HepG2 (cell line): ENCODE results near the gene ABHD2. TPM values are rescaled to one million over a fixed set of nuclear protein-coding genes. Genes with fewer than 3 reads are reported as not detected.

ENCODE experiments used
- MAFG ChIP-seq: sonication (generic); formaldehyde crosslinking; IDR thresholded peaks from 2 replicates; pipeline ENCODE4 v1.5.1; 2020; ENCODE audit warnings: mild to moderate bottlenecking, missing genetic modification reagents
- NR2F2 ChIP-seq: IDR thresholded peaks from 2 replicates; pipeline ENCODE4 v1.6.1; 2012; ENCODE audit warnings: low read depth, inconsistent platforms, borderline replicate concordance
- SALL1 ChIP-seq: sonication (generic); formaldehyde crosslinking; IDR thresholded peaks from 2 replicates; pipeline ENCODE4 v1.8.0; 2022; ENCODE audit warnings: mild to moderate bottlenecking, missing genetic modification reagents
- SP2 ChIP-seq: sonication (generic); formaldehyde crosslinking; IDR thresholded peaks from 2 replicates; pipeline ENCODE4 v1.5.1; 2020; ENCODE audit warnings: mild to moderate bottlenecking, missing genetic modification reagents
- ZBTB21 ChIP-seq: sonication (generic); formaldehyde crosslinking; IDR thresholded peaks from 2 replicates; pipeline ENCODE4 v1.4.0; 2020; ENCODE audit warnings: missing genetic modification reagents
- ZNF496 ChIP-seq: sonication (generic); formaldehyde crosslinking; IDR thresholded peaks from 2 replicates; pipeline ENCODE4 v1.8.1; 2023; ENCODE audit warnings: mild to moderate bottlenecking, moderate library complexity, missing genetic modification reagents; ENCODE audit not compliant: insufficient replicate concordance
- ZNF510 ChIP-seq: sonication (generic); formaldehyde crosslinking; IDR thresholded peaks from 2 replicates; pipeline ENCODE4 v1.4.0; 2020; ENCODE audit warnings: low read depth, mild to moderate bottlenecking, missing genetic modification reagents
- ZNF747 ChIP-seq: sonication (generic); formaldehyde crosslinking; IDR thresholded peaks from 2 replicates; pipeline ENCODE4 v1.8.1; 2023; ENCODE audit warnings: missing genetic modification reagents, mild to moderate bottlenecking, borderline replicate concordance
- polyA plus RNA-seq, 8 experiments: library from polyadenylated mRNA; depleted of rRNA in 3 of 8; stranded (reverse) in 7 of 8; unstranded in 1 of 8; fragments of >200 nt; fragmentation: Illumina TruSeq in 4 of 8; extraction: Trizol in 4 of 8; gene quantifications; 2 replicates each; pipeline versions ENCODE4 v1.2.1 to v1.2.3, GENCODE V29; 2011 to 2016; ENCODE audit warnings: low read depth in 4 of 8, missing spikeins in 1 of 8, mixed read lengths in 1 of 8; ENCODE audit not compliant: insufficient read depth in 1 of 8
- total RNA-seq, 5 experiments: library from RNA; depleted of rRNA; stranded (reverse); fragments of >200 nt; fragmentation: Illumina TruSeq; extraction: Trizol; gene quantifications; 2 replicates each; pipeline ENCODE4 v1.2.3, GENCODE V29; 2016; ENCODE audit warnings: low read depth in 1 of 5
- TF ChIP-seq, protein P1 (sequence below): sonication (generic); formaldehyde crosslinking; IDR thresholded peaks from 2 replicates; pipeline ENCODE4 v1.4.0; 2020; ENCODE audit warnings: missing genetic modification reagents
- TF ChIP-seq, protein P2 (sequence below): sonication (generic); formaldehyde crosslinking; IDR thresholded peaks from 2 replicates; pipeline ENCODE4 v1.4.0; 2020; ENCODE audit warnings: missing genetic modification reagents
- TF ChIP-seq, protein P3 (sequence below): IDR thresholded peaks from 2 replicates; pipeline ENCODE4 v1.6.1; 2016; ENCODE audit warnings: mild to moderate bottlenecking
- TF ChIP-seq, protein P4 (sequence below): IDR thresholded peaks from 2 replicates; pipeline ENCODE4 v1.6.1; 2016; ENCODE audit warnings: missing biosample characterization, missing genetic modification reagents, low read depth
- TF ChIP-seq, protein P5 (sequence below): sonication (generic); formaldehyde crosslinking; IDR thresholded peaks from 2 replicates; pipeline ENCODE4 v1.4.0; 2020; ENCODE audit warnings: missing genetic modification reagents, mild to moderate bottlenecking, borderline replicate concordance

The ABHD2 gene
- total and polyA plus RNA-seq, 2 of the 13 experiments (the other 11 are each of a cell fraction or from before 2014, with no cell fraction given): 14.8 to 22.4 TPM

DNA sequence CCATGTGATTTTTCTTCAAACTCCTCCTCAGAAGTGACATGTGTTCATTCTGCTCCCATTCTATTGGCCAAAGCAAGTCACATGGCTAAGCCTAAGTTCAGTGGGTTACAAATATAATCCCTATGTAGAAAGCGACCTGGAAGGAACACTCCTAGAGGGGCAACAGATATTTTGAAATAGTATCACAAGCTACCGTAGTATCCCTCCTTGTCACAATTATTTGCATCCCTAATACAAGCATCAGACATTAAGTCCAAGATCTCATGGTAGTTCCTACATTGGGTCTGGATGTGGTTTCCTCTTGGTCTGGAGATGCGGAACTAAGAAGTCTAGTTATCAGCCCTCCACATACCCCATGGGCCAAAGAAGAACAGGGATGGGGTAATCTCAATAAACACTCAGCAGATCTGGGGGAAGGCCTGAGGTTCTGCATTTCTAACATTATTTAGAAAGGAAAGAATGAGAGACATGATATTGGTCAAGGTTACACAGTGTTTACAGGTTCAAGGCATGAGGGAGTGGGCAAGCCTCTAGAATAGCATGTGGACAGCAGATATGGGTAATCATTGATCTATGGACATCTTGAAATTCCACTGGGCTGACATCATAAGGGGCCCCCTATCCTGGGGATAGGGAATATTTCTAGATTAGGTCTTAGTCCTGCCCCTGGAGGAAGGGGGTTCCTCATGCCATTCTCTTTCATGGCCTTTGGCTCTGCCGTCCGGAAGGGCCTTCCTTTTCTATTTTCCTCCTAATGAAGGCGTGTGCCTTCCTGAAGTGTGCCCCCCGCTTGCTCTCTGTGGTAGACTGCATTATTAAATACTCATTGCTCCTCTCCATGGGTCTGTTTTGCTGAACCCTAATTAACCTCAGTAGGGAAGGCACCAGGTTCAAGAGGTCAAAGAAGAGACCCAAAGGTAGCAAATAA lies 17.8 kb upstream of the ABHD2 start (continued):
- TF ChIP-seq NR2F2 (no peak), ZNF496 (CRISPR knock-in tag) (no peak), SALL1 (CRISPR knock-in tag) (no peak), SP2 (no peak), MAFG (CRISPR knock-in tag) (no peak), ZNF510 (no peak), ZNF747 (CRISPR knock-in tag) (no peak), ZBTB21 (no peak)
- TF ChIP-seq, protein P1, sequence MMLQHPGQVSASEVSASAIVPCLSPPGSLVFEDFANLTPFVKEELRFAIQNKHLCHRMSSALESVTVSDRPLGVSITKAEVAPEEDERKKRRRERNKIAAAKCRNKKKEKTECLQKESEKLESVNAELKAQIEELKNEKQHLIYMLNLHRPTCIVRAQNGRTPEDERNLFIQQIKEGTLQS (CRISPR knock-in tag): peak; percentile 69
- TF ChIP-seq, protein P2, sequence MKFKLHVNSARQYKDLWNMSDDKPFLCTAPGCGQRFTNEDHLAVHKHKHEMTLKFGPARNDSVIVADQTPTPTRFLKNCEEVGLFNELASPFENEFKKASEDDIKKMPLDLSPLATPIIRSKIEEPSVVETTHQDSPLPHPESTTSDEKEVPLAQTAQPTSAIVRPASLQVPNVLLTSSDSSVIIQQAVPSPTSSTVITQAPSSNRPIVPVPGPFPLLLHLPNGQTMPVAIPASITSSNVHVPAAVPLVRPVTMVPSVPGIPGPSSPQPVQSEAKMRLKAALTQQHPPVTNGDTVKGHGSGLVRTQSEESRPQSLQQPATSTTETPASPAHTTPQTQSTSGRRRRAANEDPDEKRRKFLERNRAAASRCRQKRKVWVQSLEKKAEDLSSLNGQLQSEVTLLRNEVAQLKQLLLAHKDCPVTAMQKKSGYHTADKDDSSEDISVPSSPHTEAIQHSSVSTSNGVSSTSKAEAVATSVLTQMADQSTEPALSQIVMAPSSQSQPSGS: peak; percentile 62; the same call in 1 of the 2 replicates
- TF ChIP-seq, protein P3, sequence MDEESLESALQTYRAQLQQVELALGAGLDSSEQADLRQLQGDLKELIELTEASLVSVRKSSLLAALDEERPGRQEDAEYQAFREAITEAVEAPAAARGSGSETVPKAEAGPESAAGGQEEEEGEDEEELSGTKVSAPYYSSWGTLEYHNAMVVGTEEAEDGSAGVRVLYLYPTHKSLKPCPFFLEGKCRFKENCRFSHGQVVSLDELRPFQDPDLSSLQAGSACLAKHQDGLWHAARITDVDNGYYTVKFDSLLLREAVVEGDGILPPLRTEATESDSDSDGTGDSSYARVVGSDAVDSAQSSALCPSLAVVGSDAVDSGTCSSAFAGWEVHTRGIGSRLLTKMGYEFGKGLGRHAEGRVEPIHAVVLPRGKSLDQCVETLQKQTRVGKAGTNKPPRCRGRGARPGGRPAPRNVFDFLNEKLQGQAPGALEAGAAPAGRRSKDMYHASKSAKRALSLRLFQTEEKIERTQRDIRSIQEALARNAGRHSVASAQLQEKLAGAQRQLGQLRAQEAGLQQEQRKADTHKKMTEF (CRISPR knock-in tag): no peak
- TF ChIP-seq, protein P4, sequence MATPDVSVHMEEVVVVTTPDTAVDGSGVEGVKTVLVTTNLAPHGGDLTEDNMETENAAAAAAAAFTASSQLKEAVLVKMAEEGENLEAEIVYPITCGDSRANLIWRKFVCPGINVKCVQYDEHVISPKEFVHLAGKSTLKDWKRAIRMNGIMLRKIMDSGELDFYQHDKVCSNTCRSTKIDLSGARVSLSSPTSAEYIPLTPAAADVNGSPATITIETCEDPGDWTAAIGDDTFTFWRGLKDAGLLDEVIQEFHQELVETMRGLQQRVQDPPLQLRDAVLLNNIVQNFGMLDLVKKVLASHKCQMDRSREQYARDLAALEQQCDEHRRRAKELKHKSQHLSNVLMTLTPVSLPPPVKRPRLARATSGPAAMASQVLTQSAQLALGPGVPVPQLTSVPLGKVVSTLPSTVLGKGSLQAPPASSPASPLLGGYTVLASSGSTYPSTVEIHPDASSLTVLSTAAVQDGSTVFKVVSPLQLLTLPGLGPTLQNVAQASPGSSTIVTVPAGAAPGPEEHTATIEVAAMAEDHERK (CRISPR knock-in tag): no peak
- TF ChIP-seq, protein P5, sequence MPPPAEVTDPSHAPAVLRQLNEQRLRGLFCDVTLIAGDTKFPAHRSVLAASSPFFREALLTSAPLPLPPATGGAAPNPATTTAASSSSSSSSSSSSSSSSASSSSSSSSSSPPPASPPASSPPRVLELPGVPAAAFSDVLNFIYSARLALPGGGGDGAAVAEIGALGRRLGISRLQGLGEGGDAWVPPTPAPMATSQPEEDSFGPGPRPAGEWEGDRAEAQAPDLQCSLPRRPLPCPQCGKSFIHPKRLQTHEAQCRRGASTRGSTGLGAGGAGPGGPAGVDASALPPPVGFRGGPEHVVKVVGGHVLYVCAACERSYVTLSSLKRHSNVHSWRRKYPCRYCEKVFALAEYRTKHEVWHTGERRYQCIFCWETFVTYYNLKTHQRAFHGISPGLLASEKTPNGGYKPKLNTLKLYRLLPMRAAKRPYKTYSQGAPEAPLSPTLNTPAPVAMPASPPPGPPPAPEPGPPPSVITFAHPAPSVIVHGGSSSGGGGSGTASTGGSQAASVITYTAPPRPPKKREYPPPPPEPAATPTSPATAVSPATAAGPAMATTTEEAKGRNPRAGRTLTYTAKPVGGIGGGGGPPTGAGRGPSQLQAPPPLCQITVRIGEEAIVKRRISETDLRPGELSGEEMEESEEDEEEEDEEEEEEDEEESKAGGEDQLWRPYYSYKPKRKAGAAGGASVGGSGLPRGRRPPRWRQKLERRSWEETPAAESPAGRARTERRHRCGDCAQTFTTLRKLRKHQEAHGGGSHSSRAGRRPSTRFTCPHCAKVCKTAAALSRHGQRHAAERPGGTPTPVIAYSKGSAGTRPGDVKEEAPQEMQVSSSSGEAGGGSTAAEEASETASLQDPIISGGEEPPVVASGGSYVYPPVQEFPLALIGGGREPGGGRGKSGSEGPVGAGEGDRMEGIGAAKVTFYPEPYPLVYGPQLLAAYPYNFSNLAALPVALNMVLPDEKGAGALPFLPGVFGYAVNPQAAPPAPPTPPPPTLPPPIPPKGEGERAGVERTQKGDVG: no peak
